SK-N-SH treated with all-trans-retinoic acid at 6 μM for 48 hours (cell line): Measurements from ENCODE around the gene CDK18.

Experiments
- ARNTL ChIP-seq: fragments of 450-650 bp; formaldehyde crosslinking; IDR thresholded peaks from 2 replicates; pipeline ENCODE4 v1.5.0; 2020; ENCODE audit warnings: low read depth, mild to moderate bottlenecking, moderate library complexity, borderline replicate concordance
- BACH2 ChIP-seq: fragments of 250-450 bp; sonication (Bioruptor Pico); IDR thresholded peaks from 2 replicates; pipeline ENCODE4 v1.9.0; 2021; ENCODE audit warnings: mild to moderate bottlenecking, borderline replicate concordance
- ISL1 ChIP-seq: fragments of 250-450 bp; sonication (Bioruptor Pico); IDR thresholded peaks from 2 replicates; pipeline ENCODE4 v2.1.2; 2022; ENCODE audit warnings: mild to moderate bottlenecking, moderate library complexity
- PATZ1 ChIP-seq: fragments of 250-450 bp; sonication (Bioruptor Pico); IDR thresholded peaks from 2 replicates; pipeline ENCODE4 v1.8.0; 2020; ENCODE audit warnings: mild to moderate bottlenecking, moderate library complexity, borderline replicate concordance
- PPARA ChIP-seq: fragments of 250-450 bp; sonication (Bioruptor Pico); IDR thresholded peaks from 2 replicates; pipeline ENCODE4 v1.5.0; 2020; ENCODE audit warnings: mild to moderate bottlenecking, borderline replicate concordance
- RARB ChIP-seq: fragments of 250-450 bp; sonication (Bioruptor Pico); IDR thresholded peaks from 2 replicates; pipeline ENCODE4 v1.8.0; 2021; ENCODE audit warnings: mild to moderate bottlenecking, moderate library complexity

GRCh38 chr1:205512059-205513045 lies 7.9 kb downstream of the CDK18 start:
- no peak for TF ChIP-seq ARNTL (CRISPR knock-in tag)
- TF ChIP-seq RARB (CRISPR knock-in tag) = no peak
- no peak for TF ChIP-seq ISL1 (CRISPR knock-in tag)
- no peak for TF ChIP-seq BACH2
- TF ChIP-seq PPARA (CRISPR knock-in tag) = no peak
- no peak for TF ChIP-seq PATZ1 (CRISPR knock-in tag)
